PC-3 (cell line): Measurements from ENCODE around the gene ACAP2.

Experiments
- EZH2 ChIP-seq: fragments of 300-600 bp; sonication (generic); IDR thresholded peaks from one replicate; pipeline ENCODE4 v1.6.1; 2017; ENCODE audit warnings: antibody characterized with exemption, mild to moderate bottlenecking, low read length; ENCODE audit not compliant: unreplicated experiment
- EZH2phosphoT487 ChIP-seq: fragments of 300-600 bp; sonication (generic); IDR thresholded peaks from 2 replicates; pipeline ENCODE4 v1.6.1; 2018; ENCODE audit warnings: mild to moderate bottlenecking, antibody characterized with exemption, low read length, borderline replicate concordance
- TF ChIP-seq, protein P1 (sequence below): fragments of 300-600 bp; sonication (generic); conservative IDR thresholded peaks from 2 replicates; pipeline ENCODE4 v1.5.1; 2017; ENCODE audit warnings: antibody characterized with exemption, low read depth, mild to moderate bottlenecking, low read length

GRCh38 chr3:195247086-195247862 is 195.5 kb downstream of the ACAP2 start:
- TF ChIP-seq, protein P1, sequence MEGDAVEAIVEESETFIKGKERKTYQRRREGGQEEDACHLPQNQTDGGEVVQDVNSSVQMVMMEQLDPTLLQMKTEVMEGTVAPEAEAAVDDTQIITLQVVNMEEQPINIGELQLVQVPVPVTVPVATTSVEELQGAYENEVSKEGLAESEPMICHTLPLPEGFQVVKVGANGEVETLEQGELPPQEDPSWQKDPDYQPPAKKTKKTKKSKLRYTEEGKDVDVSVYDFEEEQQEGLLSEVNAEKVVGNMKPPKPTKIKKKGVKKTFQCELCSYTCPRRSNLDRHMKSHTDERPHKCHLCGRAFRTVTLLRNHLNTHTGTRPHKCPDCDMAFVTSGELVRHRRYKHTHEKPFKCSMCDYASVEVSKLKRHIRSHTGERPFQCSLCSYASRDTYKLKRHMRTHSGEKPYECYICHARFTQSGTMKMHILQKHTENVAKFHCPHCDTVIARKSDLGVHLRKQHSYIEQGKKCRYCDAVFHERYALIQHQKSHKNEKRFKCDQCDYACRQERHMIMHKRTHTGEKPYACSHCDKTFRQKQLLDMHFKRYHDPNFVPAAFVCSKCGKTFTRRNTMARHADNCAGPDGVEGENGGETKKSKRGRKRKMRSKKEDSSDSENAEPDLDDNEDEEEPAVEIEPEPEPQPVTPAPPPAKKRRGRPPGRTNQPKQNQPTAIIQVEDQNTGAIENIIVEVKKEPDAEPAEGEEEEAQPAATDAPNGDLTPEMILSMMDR: no peak
- TF ChIP-seq EZH2 (no peak), EZH2phosphoT487 (no peak)
